SH-SY5Y (cell line): ENCODE measurements around the gene CLDN20.
A peak's percentile ranks its signal among the peaks of the same experiment; 100 is the strongest.

ENCODE experiments used
- GATA2 ChIP-seq: IDR thresholded peaks from 2 replicates; pipeline ENCODE4 v1.6.1; 2011; ENCODE audit warnings: mild to moderate bottlenecking, low read depth, low read length
- GATA3 ChIP-seq: IDR thresholded peaks from 2 replicates; pipeline ENCODE4 v1.6.1; 2011; ENCODE audit warnings: low read depth, mild to moderate bottlenecking, low read length, moderate library complexity

DNA sequence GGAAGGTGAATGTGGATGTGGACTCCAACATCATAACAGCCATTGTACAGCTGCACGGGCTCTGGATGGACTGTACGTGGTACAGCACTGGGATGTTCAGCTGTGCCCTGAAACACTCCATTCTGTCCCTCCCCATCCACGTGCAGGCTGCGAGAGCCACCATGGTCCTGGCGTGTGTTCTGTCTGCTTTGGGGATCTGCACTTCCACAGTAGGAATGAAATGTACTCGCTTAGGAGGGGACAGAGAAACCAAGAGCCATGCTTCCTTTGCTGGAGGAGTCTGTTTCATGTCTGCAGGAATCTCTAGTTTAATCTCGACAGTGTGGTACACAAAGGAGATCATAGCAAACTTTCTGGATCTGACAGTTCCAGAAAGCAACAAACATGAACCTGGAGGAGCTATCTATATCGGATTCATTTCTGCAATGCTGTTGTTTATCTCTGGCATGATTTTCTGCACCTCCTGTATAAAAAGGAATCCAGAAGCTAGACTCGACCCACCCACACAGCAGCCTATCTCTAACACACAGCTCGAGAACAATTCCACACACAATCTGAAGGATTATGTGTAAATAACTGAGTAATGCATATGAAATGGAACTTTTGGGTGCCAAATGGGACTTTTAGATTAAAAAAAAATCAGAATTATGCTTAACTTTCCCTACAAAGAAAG lies 12.1 kb downstream of the CLDN20 start:
- TF ChIP-seq GATA2 (peak; percentile 92), GATA3 (peak; percentile 75)
